ENCODE measurements around the gene SALL4.

Gene SALL4

DNA sequence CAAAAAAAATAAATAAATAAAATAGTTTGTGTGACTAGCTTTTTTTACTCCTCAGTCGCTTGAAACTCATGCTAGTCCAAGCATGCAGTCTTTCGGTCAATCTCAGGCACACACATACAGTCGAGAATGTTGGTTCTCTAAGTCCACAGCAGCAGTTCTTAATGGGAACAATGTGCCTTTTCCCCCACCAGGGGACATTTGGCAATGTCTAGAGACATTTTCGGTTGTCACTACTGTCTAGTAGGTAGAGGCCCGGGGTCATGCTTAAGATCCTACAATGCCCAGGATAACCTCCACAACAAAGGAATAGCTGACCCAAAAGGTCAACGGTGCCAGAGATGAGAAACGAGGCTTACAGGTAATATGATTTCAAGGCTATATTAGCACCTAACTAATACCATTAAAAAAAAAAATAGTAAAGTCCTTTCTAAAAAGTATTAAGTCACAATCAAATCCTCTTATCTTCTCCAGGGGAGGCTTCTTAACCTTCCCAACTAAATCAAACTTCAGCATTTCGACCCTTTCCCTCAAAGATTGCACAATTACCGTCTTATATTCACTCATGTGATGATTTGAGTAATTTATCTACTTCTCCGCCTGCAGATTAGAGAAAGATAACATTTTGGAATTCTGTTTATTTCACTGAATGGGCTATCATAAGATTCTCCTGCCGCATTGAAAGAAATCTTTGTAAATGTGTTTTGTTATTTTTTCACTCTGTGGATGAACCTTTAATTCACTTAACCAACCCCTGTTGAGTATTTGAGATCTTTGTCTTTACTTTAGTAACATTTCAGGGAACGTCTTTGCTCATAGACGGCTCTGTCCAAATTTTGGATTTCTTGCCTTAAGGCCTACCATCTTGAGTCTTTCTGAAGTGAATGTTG is 8.1 kb upstream of the SALL4 start:
- DNase-seq (ENCODE audit: low read depth), result no peak
- H3K4me3 ChIP-seq (ENCODE audit: low read depth, low read length), result no peak overlapping the region
- TF ChIP-seq CTCF (IDR thresholded peaks at IDR 0.05; ENCODE audit: low read depth, low read length) (no peak), POLR2A (IDR thresholded peaks at IDR 0.05; ENCODE audit: extremely low read depth, insufficient read length) (no peak), MYC (IDR thresholded peaks at IDR 0.05; ENCODE audit: low read depth, low read length) (no peak), MAX (IDR thresholded peaks at IDR 0.05; ENCODE audit: low read depth, low read length) (no peak)

DNA sequence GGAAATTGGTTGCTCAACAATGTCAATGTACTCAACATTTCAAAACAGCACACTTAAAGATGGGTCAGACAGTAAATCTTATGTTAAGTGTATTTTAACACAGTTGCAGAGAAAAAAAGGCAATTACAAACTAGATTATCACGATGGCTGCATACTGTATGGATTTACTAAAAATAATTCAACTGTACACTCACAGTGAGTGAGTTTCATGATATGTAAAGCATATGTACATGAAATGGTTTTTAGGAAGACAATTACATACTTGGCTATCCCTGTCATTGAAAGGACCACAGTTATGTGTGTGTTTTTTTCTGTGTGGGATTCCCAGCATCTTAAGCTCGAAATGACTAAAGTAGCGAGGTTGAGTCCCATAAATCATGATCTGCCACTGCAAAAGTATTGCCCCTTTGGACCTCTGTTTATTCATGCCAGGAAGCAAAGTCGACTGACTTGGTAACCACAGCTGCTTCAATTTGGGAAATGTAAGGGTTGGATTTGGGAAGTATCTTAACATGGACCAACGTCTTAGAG is 5.5 kb upstream of the SALL4 start:
- no peak for TF ChIP-seq CTCF (IDR thresholded peaks at IDR 0.05; ENCODE audit: low read depth, low read length)
- no peak for TF ChIP-seq MYC (IDR thresholded peaks at IDR 0.05; ENCODE audit: low read depth, low read length)
- TF ChIP-seq POLR2A (IDR thresholded peaks at IDR 0.05; ENCODE audit: extremely low read depth, insufficient read length), result no peak
- TF ChIP-seq MAX (IDR thresholded peaks at IDR 0.05; ENCODE audit: low read depth, low read length), result no peak
- DNase-seq (ENCODE audit: low read depth), result no peak
- no peak overlapping the region for H3K4me3 ChIP-seq (ENCODE audit: low read depth, low read length)

GRCh38 chr20:51804754-51805153 is 2.4 kb upstream of the SALL4 start:
- no peak for TF ChIP-seq MAX (IDR thresholded peaks at IDR 0.05; ENCODE audit: low read depth, low read length)
- DNase-seq (ENCODE audit: low read depth), result no peak
- H3K4me3 ChIP-seq (ENCODE audit: low read depth, low read length), result no peak overlapping the region

DNA sequence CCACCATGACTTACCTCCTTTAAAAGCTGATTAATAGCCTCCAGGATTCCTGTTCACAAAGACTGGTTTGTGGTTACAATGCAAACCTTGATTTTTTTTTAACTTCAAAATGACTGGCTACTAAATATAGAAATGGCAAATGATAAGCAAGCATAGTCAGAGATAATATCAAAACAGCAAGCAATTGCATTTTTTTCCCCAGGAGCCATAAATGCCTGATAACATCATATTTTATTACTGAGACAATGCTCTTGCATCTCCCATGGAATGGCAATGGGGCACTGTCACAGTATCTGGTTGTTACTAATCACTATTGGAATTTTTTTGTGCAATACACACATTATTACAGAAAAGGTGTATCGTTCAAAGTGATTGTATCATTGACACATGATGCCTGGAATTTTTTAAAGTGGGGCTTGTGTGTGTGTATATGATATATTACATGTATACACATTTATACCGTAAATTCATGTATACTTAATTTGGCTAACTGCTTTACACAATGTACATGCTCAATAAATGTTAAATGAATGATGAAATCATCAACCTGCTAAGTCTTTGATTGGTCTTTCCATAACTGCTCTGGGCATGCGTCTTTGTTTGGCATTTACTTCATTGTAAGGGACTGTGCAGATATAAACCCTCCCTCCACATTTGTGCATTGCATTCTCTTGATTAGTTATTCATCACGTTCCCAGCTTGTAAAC is 980 bp upstream of the SALL4 start:
- no peak overlapping the region for H3K4me3 ChIP-seq (ENCODE audit: low read depth, low read length)
- DNase-seq (ENCODE audit: low read depth), result no peak
- TF ChIP-seq MYC (IDR thresholded peaks at IDR 0.05; ENCODE audit: low read depth, low read length) (no peak), POLR2A (IDR thresholded peaks at IDR 0.05; ENCODE audit: extremely low read depth, insufficient read length) (no peak), MAX (IDR thresholded peaks at IDR 0.05; ENCODE audit: low read depth, low read length) (no peak), CTCF (IDR thresholded peaks at IDR 0.05; ENCODE audit: low read depth, low read length) (no peak)

DNA sequence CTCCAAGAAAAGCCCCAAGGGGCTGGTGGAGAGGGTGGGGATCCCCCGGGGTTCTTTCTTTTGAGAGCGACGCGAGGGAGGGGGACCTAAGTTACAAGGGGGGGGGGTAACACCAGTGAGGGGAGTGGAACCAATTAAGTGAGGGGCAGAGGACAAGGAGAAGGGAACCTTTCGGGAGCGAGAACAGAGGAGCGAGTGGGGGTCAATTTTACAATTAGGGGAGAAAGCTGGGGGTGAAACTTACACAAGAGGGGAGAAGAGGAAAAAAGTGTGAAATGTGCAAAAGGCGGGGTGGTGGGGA is 548 bp downstream of the SALL4 start:
- no peak overlapping the region for H3K4me3 ChIP-seq (ENCODE audit: low read depth, low read length)
- no peak for DNase-seq (ENCODE audit: low read depth)
- TF ChIP-seq CTCF (IDR thresholded peaks at IDR 0.05; ENCODE audit: low read depth, low read length), result no peak
- no peak for TF ChIP-seq MYC (IDR thresholded peaks at IDR 0.05; ENCODE audit: low read depth, low read length)
- TF ChIP-seq MAX (IDR thresholded peaks at IDR 0.05; ENCODE audit: low read depth, low read length), result no peak
- TF ChIP-seq POLR2A (IDR thresholded peaks at IDR 0.05; ENCODE audit: extremely low read depth, insufficient read length), result no peak
